GM19372 (cell line): ENCODE data around the gene COL19A1.
A peak's percentile ranks its signal among the peaks of the same experiment; 100 is the strongest.

Experiments used
- ATAC-seq: cut with Tn5 transposase; IDR thresholded peaks from one replicate; pipeline ENCODE4 v1.9.1; 2021; ENCODE audit warnings: mild to moderate bottlenecking, low read depth, moderate library complexity; ENCODE audit not compliant: unreplicated experiment

Gene COL19A1

GRCh38 chr6:70040766-70041165 lies 174.4 kb downstream of the COL19A1 start:
- no peak for ATAC-seq

DNA sequence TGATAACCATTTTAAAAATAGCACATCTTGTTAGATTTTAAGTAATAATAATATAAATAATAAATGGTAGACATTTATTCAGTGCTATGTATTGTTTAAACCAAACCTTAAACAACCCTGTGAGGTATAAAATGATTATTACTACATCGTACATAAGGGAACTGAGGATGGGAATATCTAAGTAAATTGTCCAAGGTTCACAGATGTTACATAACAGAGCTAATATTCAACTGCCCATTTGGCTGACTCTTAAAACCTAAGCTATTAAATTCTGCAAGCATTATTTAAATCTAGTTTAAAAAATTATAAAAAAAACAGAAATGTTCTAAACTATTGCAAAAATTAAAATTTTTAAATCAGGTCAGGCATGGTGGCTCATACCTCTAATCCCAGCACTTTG lies 175.1 kb downstream of the COL19A1 start:
- no peak for ATAC-seq

- no peak for ATAC-seq
Measured at GRCh38 chr6:70045413-70045812, 179.1 kb downstream of the COL19A1 start.

- no peak for ATAC-seq
Measured at GRCh38 chr6:70051197-70052124, 185.1 kb downstream of the COL19A1 start.

DNA sequence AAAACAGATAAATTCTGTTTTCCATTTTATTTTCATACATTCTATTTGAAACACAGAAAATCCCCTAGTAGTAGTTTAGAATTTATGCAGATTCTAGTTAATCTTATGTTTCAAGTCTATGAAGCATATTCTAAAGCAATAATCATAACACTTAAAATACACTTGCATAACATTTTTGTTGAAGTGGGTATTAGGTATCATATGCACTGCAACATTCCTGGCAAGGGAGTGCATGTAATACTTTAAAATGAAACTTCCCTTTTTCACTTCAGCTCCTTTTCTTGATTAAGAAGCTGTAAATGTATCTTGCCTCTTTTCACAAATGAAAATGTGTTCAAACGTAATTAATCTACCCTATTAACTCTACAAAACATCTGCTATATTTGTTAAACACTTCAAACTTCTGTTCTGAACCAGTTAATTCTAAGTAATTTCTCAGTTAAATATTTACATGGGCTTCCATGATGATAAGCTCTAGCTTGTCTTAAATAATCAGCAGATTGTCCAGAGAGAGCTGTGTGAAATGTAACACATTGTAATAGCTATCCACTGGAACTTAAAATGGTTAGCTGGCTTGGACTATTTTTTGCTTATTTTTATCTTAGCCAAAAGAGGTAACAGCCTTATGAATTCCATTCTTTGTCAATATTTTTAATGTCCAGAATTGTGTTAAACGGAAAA lies 192.8 kb downstream of the COL19A1 start:
- ATAC-seq, result no peak

- no peak for ATAC-seq
Measured at GRCh38 chr6:70060680-70061079, 194.3 kb downstream of the COL19A1 start.

- no peak for ATAC-seq
Measured at GRCh38 chr6:70061546-70061945, 195.2 kb downstream of the COL19A1 start.

DNA sequence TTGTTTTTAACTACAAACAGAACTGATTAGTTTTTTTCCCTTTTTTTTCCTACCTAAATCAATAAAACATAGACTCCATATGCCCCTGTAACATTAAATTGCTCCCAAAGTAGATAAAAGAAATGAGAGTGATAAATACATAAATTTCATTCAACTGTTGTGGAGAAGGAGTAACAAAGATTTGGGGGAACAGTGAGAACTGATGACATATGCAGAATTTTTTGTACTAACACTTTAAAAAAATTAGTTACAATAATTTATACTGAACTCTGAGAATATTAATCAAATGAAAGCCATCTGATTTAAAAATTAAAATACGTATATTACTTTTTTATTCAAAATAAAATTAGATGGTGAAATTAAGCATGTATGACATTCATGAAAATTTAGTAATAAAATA lies 195.7 kb downstream of the COL19A1 start:
- no peak for ATAC-seq

DNA sequence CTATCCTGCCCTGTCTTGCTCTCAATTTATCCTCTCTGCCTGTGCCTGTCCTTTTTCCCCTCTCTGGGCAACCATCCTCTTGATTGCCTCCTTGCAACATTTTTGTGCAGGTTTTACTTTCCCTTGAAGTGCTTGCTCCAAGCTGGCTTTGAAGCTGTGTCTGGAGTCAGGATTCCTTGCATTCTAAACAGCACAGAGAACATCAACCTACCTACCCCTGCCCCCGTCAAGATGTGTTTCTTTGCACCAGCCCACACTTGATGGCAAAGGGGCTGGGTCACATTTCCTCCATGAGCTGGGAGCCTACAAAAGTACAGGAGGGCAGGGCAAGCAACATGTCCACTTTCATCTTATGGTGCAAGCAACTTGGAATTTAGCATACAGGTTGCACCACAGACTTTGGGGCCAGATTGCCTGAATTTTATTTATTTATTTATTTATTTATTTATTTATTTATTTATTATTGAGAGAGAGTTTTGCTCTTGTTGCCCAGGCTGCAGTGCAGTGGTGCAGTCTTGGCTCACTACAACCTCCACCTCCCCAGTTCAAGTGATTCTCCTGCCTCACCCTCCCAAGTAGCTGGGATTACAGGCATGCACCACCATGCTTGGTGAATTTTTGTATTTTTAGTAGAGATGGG lies 206.3 kb downstream of the COL19A1 start:
- ATAC-seq, result no peak

DNA sequence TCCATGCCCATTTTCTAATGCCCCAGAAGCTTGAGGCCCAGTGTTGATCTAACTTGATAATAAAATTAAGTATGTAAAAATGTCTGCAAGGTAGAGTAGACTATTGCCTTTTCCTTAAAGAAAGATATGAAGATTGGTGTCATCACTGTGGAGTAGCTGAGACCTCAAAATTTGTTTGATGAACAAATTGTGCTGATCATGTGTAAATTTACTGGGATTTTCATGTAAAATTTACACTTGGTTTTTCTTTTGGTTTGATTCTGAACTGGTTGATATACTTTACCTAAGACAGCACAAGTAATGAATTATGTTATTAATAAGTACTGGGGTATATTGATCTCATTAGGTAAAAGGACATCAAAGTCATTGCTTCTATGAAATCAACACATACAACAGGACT lies 207.3 kb downstream of the COL19A1 start:
- no peak for ATAC-seq

DNA sequence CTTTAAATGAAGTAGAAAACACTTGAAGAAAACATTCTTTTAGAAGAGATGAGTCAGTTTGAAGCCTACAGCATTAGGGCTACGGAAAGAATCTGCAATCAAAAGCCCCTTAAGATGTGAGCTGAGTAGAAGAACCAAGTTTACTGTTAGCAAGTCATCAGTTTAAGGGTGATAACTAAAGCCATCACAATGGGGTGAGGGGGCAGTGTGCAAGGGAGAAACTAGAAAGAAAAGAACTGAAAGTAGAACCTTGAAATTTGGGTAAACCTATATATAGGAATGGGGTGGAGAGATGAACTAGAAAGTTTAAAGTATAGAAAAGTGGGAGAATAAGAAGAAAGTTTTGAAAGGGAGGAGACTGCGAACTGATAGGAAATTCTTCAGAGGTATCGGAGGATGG lies 212.9 kb downstream of the COL19A1 start:
- ATAC-seq, result no peak

DNA sequence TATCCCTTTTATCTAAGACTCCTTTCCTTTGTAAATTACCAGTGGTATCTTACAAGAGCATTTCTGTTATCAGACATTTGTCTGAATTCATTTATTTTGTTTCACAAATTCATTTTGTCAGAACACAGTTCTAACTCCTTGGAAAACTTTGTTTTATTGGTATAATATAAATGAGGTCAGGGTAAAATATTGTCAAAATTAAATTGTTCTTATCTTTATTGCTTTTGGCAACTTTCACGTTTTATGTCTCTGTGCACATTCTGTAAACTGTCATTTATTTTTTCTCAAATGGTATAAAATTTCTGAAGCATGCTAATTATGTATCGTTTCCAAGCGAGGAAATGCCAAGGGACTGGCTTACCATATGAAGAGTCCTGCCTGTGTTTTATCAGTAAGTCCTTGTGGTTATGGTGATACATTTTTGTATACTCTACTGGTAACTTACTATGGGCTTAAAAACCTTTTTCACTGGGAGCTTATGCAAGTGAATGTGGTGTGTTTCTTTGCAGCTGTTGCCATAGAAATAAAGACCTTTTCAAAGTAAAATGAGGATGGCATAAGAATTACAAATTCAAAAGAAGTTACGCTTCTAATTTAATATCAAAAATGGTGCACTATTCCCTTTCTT lies 214.2 kb downstream of the COL19A1 start:
- no peak for ATAC-seq

DNA sequence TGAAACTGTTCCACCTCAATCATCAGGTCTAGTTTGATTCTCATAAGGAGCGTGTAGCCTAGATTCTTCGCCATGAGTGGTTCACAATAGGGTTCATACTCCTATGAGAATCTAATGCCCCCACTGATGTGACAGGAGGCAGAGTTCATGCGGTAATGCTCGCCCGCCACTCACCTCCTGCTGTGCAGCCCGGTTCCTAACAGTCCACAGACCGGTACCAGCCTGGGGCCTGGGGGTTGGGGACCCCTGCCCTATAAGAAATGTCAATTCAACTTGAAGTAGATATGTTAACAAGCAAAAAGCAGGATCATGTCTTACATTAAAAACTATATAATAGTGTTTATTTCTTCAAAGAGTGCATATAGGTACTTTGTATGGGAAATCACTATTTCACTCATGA lies 216.5 kb downstream of the COL19A1 start:
- no peak for ATAC-seq

- ATAC-seq, result no peak
Measured at GRCh38 chr6:70086806-70087205, 220.4 kb downstream of the COL19A1 start.

GRCh38 chr6:70094156-70094555 lies 227.8 kb downstream of the COL19A1 start:
- no peak for ATAC-seq

- no peak for ATAC-seq
Measured at GRCh38 chr6:70099732-70100131, 233.4 kb downstream of the COL19A1 start.

DNA sequence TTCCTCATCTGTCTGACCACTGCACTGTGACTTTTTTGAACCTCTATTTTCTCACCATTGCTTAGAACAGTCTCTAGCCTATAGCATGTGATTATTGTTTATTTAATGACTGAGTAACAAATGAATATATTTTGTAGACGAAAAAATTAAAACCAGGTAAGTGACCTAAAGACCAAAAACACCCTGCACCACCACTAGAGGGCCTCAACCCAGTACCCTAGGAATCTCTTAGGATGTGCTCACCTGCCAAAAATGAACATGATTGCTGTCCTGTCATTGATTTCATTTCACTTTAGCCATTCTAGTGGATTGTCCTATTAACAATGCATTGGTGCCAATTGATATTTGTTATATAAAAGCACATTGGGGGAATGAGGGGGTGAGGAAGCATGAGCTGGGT lies 237.4 kb downstream of the COL19A1 start:
- ATAC-seq, result no peak

- ATAC-seq, result peak; percentile 41
Measured at GRCh38 chr6:70107852-70108629, 241.7 kb downstream of the COL19A1 start.

DNA sequence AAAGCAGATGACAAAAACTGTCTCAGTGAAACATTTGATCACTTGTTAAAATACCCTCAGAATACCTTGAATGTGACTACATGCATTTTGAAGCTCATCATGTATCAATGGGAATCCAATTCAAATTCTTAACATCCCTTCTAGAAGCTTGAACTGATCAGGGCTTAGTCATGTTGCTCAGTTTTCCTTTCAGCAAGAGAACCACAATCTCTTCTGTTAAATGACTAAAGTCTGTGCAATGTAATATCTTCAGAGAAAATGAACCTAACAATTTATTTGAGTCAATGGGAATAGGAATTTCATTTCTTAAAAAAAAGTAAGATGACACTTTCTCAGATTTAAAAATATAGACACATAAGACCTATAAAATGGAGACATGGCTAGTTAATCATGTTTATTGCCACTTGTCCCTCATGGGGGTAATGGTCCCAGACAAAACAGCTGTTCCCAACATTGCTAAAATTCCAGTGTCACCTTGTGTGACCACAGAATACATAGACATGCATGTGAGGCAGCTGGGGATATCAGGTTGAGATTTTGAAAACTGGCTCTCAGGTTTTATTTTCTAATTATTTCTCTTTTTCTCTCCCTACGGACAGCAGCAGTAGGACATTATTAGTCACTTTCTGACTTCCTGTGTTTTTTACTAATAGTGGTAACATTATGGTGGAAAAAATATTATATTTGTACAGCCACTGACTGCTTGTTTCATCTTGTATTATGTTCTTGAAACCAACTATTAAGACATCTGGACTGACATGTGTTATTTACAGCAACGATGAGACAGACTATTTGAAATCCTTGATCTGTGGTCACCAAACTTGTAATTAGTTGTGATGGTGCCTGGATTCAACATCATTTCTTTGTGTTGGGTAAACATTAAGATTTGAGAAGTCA lies 244.0 kb downstream of the COL19A1 start:
- peak; percentile 52 for ATAC-seq
